Measurements from ENCODE around the gene ACVR1C.

- TF ChIP-seq EP300 (IDR thresholded peaks at IDR 0.05) (no peak), CTCF (IDR thresholded peaks at IDR 0.05) (no peak), POLR2A (IDR thresholded peaks at IDR 0.05) (no peak)
Measured at GRCh38 chr2:157540102-157540501, 88.6 kb downstream of the ACVR1C start.
